AG04449 (cell line): ENCODE data around the gene UACA.

Source experiments
- CTCF ChIA-PET: fragments of 350-600 bp; formaldehyde crosslinking; extraction: SDS; loops from one replicate; lab custom pipeline; 2021; ENCODE audit warnings: antibody characterized with exemption; lab: Yijun Ruan, JAX
- POLR2A ChIA-PET: fragments of 400-600, 350-600 bp; formaldehyde crosslinking; extraction: SDS; loops from one replicate; lab custom pipeline; 2020; ENCODE audit warnings: antibody characterized with exemption, inconsistent platforms; lab: Yijun Ruan, JAX
- DNase-seq: peaks from one replicate; pipeline ENCODE4 v3.0.0-alpha.2; 2010; ENCODE audit warnings: low read depth, low spot score
- H3K4me3 ChIP-seq: 2 replicates; pipeline ENCODE4 v1.5.1; 2011; ENCODE audit warnings: low read depth, mild to moderate bottlenecking, control low read depth, low read length
- TF ChIP-seq, protein P1 (sequence below): IDR thresholded peaks from one replicate; pipeline ENCODE4 v1.5.1; 2011; ENCODE audit warnings: mild to moderate bottlenecking, moderate library complexity, low read length, control low read depth, inconsistent platforms; ENCODE audit not compliant: insufficient read depth; ENCODE audit errors: missing control alignments

Gene UACA

GRCh38 chr15:70801109-70801508 is 37.8 kb upstream of the UACA start:
- ChIA-PET POLR2A (interaction anchor here (0.7 kb wide), 1 partner anchor 27 kb away, joined by 3 read pairs; no protein-coding TSS in a partner anchor), CTCF (interaction anchor here (0.9 to 3.7 kb wide), 6 partner anchors 11 to 1326 kb away, joined by 3 to 36 read pairs (median 3); no protein-coding TSS in a partner anchor)
- DNase-seq, result no peak
- no peak overlapping the region for H3K4me3 ChIP-seq
- TF ChIP-seq, protein P1, sequence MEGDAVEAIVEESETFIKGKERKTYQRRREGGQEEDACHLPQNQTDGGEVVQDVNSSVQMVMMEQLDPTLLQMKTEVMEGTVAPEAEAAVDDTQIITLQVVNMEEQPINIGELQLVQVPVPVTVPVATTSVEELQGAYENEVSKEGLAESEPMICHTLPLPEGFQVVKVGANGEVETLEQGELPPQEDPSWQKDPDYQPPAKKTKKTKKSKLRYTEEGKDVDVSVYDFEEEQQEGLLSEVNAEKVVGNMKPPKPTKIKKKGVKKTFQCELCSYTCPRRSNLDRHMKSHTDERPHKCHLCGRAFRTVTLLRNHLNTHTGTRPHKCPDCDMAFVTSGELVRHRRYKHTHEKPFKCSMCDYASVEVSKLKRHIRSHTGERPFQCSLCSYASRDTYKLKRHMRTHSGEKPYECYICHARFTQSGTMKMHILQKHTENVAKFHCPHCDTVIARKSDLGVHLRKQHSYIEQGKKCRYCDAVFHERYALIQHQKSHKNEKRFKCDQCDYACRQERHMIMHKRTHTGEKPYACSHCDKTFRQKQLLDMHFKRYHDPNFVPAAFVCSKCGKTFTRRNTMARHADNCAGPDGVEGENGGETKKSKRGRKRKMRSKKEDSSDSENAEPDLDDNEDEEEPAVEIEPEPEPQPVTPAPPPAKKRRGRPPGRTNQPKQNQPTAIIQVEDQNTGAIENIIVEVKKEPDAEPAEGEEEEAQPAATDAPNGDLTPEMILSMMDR, result no peak

DNA sequence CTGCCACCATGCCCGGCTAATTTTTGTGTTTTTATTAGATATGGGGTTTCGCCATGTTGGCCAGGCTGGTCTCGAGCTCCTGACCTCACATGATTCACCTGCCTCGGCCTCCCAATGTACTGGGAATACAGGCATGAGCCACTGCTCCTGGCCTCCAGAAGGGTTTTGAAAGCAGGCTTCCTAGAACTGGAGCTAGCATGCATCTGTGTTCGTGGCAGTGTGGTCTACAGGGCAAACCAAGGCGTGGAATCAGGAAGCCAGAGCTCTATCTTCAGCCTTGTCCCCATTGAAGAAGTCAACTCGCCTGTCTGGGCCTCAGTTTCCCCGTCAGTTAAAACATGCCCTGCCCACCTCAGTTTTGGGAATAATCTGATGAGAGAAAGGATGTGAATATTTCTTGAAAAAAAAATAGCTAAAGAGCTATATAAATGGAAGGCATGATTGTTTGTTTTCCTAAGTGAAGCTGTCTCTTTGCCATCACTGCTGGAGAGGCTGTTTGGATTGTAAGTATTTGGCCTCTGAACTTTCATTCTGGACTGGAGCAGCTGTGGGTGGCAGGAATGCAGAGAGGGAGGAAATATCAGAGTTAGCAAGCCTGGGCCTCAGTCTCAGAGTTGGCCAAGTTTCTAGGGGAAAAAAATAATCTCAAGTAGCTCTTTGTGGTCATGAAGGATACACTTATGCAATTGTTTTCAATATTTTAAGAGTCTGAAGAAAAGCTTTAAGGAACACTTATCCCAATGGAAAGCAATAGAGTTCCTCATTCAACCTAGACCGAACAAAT is 36.5 kb upstream of the UACA start:
- TF ChIP-seq, protein P1, result no peak
- H3K4me3 ChIP-seq, result no peak overlapping the region
- DNase-seq, result peak; percentile 93
- CTCF ChIA-PET, result interaction anchor here (0.8 to 3.7 kb wide), 11 partner anchors 12 to 1325 kb away, joined by 3 to 36 read pairs (median 3); no protein-coding TSS in a partner anchor
- POLR2A ChIA-PET, result interaction anchor here (0.7 to 1.3 kb wide), 6 partner anchors 12 to 77 kb away, joined by 3 to 8 read pairs (median 4); partner anchors contain the start of gene LARP6

DNA sequence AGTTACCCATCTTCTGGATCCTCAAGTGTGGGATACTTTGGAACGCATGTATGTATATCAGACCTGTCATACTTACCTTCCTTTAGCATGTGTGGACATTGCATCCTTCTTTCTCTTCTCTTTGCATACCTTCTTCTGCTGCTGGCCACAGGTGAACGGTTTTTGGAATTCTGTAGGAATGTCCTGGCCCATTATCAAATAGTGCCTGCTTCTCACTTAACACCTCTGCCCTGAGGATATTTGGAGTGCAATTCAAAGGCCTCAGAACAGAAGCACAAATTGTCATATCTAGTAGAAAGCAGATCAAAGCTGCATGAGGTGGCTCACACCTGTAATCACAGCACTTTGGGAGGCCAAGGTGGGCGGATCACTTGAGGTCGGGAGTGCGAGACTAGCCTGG is 34.1 kb upstream of the UACA start:
- POLR2A ChIA-PET, result no interaction called here
- DNase-seq, result no peak
- no peak overlapping the region for H3K4me3 ChIP-seq
- CTCF ChIA-PET, result interaction anchor here (0.6 to 2.5 kb wide), 2 partner anchors 15 to 118 kb away, joined by 3 to 13 read pairs; no protein-coding TSS in a partner anchor
- TF ChIP-seq, protein P1, result no peak

DNA sequence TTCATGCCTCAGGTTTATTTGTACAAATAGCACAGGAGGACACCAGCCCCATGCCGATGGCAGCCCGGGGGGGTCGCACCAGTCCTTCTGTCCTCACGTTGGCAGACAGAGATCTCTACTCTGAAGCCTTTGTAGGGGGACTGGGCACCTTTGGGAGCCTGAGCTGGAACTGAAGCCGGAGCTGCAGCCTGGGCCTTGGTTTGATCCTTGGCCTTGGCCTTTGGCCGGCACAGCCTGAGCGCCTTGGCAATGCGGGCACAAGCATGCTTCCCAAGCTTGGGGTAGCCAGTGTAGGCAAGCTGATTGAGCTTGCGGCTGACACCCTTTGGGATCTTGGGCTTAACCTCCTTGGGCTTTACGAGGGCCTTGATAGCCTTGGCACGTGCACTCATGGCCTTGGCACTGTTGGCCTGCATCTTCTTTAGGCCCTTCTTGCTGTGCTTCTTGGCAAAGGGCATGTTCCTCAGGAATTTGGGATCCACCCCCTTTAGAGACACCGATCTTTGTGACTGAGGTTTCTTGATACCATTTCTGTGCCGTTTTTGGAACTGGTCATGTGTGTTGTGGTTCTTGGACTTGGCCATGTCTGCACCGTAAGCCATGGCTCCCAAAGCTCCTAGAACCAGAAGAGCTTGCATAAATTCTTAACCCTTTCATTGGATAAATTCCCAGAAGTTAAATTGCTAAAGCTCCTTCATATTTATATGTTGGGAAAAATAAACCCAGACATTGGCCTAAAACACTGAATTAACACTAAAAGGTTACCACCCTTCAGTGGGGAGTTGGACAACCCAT is 33.4 kb upstream of the UACA start:
- DNase-seq, result no peak
- ChIA-PET CTCF (interaction anchor here (0.6 to 2.5 kb wide), 2 partner anchors 15 to 118 kb away, joined by 3 to 13 read pairs; no protein-coding TSS in a partner anchor), POLR2A (no interaction called here)
- TF ChIP-seq, protein P1, result no peak
- H3K4me3 ChIP-seq, result no peak overlapping the region

DNA sequence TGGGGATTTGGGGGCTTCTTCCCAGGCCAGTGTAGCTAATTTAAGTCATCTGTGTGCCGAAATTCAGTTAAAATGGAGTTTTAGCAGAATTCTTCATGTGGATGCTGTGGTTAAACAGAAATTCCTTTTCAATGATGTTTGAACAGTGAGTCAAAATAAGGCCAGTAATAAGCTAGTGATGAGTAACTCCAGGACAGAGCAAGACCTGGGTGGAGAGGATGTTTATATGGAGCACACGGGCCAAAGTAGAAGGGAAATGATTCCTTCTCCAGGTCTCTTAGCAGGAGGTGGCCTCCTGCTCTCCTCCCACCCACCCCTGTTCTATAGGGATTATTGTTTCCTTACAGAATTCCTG is 31.9 kb upstream of the UACA start:
- ChIA-PET POLR2A (interaction anchor here (1.1 to 1.8 kb wide), 4 partner anchors 17 to 32 kb away, joined by 4 to 5 read pairs (median 4); partner anchors contain the start of gene UACA), CTCF (interaction anchor here (1.1 to 3.5 kb wide), 3 partner anchors 16 to 216 kb away, joined by 3 to 30 read pairs (median 15); no protein-coding TSS in a partner anchor)
- TF ChIP-seq, protein P1, result no peak
- peak; percentile 79 for DNase-seq
- H3K4me3 ChIP-seq, result peak overlapping the region; percentile 29
